ENCODE data around the gene PEX14.

DNA sequence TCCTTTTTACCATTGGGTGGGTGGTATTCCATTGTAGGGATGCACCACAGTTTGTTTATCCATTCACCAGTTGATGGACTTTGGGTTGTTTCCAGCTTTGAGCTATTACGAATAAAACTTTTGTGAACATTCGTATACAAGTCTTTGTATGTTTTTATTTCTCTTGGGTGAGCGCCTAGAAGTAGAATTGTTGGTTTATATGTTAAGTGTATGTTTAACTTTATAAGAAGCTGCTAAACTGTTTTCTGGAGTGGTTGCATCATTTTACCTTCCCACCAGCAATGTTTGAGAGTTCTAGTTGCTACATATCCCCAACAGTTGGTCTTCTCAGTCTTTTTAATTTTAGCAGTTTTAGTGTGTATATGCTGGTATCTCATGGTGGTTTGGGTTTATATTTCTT is 132.5 kb downstream of the PEX14 start:
- TF ChIP-seq, protein P1, sequence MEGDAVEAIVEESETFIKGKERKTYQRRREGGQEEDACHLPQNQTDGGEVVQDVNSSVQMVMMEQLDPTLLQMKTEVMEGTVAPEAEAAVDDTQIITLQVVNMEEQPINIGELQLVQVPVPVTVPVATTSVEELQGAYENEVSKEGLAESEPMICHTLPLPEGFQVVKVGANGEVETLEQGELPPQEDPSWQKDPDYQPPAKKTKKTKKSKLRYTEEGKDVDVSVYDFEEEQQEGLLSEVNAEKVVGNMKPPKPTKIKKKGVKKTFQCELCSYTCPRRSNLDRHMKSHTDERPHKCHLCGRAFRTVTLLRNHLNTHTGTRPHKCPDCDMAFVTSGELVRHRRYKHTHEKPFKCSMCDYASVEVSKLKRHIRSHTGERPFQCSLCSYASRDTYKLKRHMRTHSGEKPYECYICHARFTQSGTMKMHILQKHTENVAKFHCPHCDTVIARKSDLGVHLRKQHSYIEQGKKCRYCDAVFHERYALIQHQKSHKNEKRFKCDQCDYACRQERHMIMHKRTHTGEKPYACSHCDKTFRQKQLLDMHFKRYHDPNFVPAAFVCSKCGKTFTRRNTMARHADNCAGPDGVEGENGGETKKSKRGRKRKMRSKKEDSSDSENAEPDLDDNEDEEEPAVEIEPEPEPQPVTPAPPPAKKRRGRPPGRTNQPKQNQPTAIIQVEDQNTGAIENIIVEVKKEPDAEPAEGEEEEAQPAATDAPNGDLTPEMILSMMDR (IDR thresholded peaks at IDR 0.05), result no peak
- TF ChIP-seq POLR2A (IDR thresholded peaks at IDR 0.05), result no peak
- TF ChIP-seq POLR2AphosphoS5 (IDR thresholded peaks at IDR 0.05; ENCODE audit: insufficient read depth in 1 of 2, low read depth in 1 of 2), result no peak
